IPS DF 4.7 (cell line): ENCODE data around the gene SLC26A1.

Source experiments
- DNase-seq: peaks from one replicate; pipeline ENCODE4 v3.0.0-alpha.2; 2013; ENCODE audit warnings: low spot score; ENCODE audit errors: extremely low read depth

SLC26A1 gene

DNA sequence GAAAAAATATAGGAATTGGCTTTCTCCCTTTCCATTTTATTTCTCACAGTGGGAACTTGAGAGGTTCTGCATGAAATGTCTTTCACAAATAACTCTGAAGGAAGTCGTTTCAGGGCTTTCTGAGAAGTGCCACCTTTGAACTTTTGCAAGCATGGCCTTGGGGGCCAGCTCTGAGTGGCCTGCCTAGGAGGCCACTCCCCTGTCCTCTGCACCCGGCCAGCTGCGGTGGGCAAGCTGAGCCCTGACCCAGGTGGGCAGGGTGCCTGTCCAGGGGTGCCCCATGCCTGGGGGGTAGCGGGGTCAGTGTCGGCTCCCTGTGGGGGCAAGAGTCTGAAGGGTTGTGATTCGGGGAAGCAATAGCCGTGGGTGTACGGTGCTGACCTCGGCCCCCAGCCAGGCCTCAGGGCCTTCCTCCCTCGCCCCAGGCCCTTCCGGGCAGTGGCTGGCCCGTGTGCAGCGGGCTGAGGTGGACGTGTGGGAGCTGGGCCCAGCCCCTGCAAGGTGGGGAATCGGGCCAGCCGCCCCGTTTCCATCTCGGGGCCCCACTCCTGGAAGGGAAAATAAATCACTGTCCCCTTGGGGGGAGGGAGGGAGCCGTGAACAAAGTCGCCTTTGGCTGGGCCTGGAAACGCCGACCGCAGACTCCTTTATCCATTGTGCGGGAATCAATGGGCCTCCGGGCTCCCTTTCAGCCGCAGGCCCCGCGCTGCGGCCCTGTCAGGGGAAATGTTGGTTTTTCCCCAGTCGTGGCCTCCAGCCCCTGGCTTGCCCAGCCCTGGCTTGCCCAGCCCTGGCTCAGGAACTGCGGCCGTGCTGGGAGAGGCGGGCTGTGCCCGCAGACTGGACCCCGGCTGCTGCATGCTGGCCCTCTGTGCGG is 21.3 kb upstream of the SLC26A1 start:
- no peak for DNase-seq

- no peak for DNase-seq
Observed at GRCh38 chr4:1013225-1014073, 20.2 kb upstream of the SLC26A1 start.

GRCh38 chr4:1012034-1012739 is 19.0 kb upstream of the SLC26A1 start:
- no peak for DNase-seq

GRCh38 chr4:1011666-1012033 is 18.4 kb upstream of the SLC26A1 start:
- DNase-seq = no peak

GRCh38 chr4:1011022-1011665 is 17.9 kb upstream of the SLC26A1 start, which contains the start of gene FGFRL1:
Gene FGFRL1 (plus strand): TSS chr4:1011626. CDS start chr4:1012486, 860 bp downstream.
- DNase-seq = no peak

- no peak for DNase-seq
Observed at GRCh38 chr4:1010395-1011021, 17.3 kb upstream of the SLC26A1 start.

- no peak for DNase-seq
Observed at GRCh38 chr4:1009542-1010394, 16.6 kb upstream of the SLC26A1 start.

- DNase-seq = no peak
Observed at GRCh38 chr4:1008840-1009541, 15.8 kb upstream of the SLC26A1 start.

DNA sequence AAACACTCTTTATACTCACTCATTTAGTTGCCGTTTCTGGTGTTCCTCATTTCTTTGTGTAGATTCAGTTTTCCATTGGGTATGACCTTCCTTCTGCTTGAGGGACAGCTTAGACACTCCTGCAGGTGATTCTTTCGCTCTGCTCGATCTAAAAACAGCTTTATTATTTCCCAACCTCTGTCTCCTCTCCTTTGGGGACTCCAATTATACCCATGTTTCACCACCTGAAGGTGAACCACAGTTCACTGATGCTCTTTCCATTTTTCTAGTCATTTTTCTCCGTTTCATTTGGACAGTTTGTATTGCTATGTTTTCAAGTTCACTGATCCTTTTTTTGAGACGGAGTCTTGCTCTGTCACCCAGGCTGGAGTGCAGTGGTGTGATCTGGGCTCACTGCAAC is 13.7 kb upstream of the SLC26A1 start:
- no peak for DNase-seq

GRCh38 chr4:1004557-1005485 is 11.6 kb upstream of the SLC26A1 start:
- DNase-seq = no peak

- no peak for DNase-seq
Observed at GRCh38 chr4:1004071-1004418, 10.8 kb upstream of the SLC26A1 start.

DNA sequence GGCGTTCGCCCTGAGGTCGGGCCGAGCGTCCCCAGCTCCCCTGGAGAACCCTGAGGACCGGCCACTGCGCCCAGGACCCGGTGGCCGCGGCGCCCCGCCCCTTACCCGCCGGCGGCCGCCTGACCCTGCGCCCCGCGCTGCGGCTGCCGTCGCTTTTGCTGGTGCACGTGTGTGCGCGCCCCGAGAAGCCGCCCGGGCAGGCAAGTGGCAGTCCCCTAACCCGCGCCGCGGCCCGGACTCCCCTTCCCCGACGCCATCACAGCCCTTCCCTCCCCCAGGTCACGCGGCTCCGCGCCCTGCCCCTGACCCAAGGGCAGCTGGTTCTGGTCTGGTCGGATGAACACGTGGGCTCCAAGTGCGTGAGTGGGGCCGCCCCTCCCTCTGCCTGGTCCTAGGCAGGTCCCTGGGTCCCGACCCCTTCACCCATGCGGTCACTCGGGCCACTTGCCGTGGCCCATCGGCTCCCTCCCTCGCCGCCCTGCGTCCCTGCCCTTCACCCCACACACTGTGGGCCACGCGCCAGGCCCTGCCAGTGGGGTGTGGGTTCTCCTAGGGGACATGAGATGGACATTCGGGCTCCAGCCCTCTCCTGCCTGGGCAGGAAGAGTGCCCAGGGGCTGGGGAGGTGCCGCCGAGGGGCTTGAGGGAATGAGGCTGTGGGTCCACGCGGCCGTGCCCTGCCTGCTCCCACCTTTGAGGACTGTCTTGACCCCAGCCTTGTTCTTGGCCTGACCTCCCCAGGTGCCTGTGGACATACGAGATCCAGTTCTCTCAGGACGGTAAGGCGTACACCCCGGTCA is 10.3 kb upstream of the SLC26A1 start:
- no peak for DNase-seq

DNA sequence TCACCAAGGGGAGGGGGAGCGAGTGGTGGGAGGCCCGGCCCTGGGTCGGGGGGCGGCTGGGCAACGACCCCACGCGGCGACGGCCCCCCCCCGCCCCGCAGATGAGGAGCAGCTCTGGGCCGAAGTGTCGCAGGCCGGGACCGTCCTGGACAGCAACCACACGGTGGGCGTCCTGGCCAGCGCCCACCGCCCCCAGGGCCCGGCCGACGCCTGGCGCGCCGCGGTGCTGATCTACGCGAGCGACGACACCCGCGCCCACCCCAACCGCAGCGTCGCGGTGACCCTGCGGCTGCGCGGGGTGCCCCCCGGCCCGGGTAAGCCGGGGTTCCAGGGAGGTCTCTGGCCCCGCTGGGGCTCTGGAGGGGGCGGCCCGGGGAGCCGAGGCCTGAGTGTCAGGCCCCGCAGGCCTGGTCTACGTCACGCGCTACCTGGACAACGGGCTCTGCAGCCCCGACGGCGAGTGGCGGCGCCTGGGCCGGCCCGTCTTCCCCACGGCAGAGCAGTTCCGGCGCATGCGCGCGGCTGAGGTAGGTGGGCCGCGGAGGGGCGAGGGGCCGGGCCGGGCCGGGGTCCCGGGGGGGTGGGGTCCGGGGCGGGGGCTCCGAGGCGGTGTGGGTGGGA is 9.5 kb upstream of the SLC26A1 start:
- no peak for DNase-seq

GRCh38 chr4:1002131-1002630 is 9.0 kb upstream of the SLC26A1 start:
- DNase-seq = no peak

DNA sequence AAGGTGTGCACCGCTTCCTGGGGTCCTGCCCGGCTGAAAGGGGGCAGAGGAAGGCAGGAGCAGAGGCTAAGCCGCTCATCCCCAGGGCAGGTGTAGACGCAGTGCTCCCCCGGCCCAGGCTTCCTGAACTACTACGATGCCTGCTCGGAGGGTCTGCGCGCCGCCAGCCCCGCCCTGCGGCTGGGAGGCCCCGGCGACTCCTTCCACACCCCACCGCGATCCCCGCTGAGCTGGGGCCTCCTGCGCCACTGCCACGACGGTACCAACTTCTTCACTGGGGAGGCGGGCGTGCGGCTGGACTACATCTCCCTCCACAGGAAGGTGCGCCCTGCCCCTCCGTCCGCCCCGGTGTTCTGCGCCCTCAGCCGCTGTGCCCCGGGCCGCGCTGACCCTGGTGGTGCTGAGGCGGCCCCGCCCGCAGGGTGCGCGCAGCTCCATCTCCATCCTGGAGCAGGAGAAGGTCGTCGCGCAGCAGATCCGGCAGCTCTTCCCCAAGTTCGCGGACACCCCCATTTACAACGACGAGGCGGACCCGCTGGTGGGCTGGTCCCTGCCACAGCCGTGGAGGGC is 8.4 kb upstream of the SLC26A1 start:
- DNase-seq = no peak

DNA sequence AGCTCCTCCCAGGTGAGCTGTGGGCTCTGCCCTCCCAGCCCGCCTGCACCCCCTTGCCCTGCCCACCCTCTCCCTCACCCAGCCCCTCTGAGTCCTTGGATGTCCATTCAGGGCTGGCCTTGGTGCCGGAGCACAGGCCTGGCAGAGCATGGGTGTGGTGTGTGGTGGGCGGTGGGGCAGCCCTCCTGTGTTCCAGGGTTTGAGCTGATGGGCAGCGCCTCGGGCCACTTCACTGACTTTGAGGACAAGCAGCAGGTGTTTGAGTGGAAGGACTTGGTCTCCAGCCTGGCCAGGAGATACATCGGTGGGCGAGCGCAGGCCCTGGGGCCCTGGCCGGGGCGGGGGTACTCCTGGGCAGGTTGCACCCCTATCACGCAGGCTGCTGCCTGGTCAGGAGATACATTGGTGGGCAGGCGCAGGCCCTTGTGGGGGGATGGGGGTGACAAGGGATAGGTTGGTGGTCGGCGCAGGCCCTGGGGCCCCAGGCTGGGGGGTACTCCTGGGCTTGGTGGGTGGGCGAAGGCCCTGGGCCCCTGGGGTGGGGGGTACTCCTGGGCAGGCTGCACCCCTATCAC is 7.6 kb upstream of the SLC26A1 start:
- no peak for DNase-seq
